Keratinocyte (primary cell): Measurements from ENCODE around the gene JADE2. TPM values are rescaled to one million over a fixed set of nuclear protein-coding genes. Genes with fewer than 3 reads are reported as not detected.

Experiments used
- DNase-seq: peaks from one replicate; pipeline ENCODE4 v3.0.0-alpha.2; 2011; ENCODE audit warnings: low read depth, missing footprints, low spot score
- FAIRE-seq: peaks from 2 replicates; lab custom pipeline; 2011; peaks lifted over from hg19 to GRCh38; lab: Jason Lieb, UNC
- H2AFZ ChIP-seq: 2 replicates; pipeline ENCODE4 v1.6.0; 2012; ENCODE audit warnings: low read length, control low read depth, inconsistent platforms; ENCODE audit not compliant: control insufficient read depth
- H3K27ac ChIP-seq: 2 replicates; pipeline ENCODE4 v1.5.1; 2011; ENCODE audit warnings: low read length; ENCODE audit not compliant: control insufficient read depth, insufficient read depth
- H3K27me3 ChIP-seq: 3 replicates; pipeline ENCODE4 v1.6.0; 2011; ENCODE audit warnings: low read length; ENCODE audit not compliant: control insufficient read depth, insufficient read depth; ENCODE audit errors: extremely low read depth
- H3K36me3 ChIP-seq, 2 experiments: 2 replicates in 1 of 2; 3 replicates in 1 of 2; pipeline ENCODE4 v1.5.1; 2011; ENCODE audit warnings: low read length in 2 of 2, mild to moderate bottlenecking in 1 of 2; ENCODE audit not compliant: control insufficient read depth in 2 of 2, insufficient read depth in 2 of 2; ENCODE audit errors: extremely low read depth in 1 of 2
- H3K4me1 ChIP-seq: 3 replicates; pipeline ENCODE4 v1.5.1; 2011; ENCODE audit warnings: low read length; ENCODE audit not compliant: control insufficient read depth, insufficient read depth; ENCODE audit errors: extremely low read depth
- H3K4me2 ChIP-seq: 3 replicates; pipeline ENCODE4 v1.6.0; 2011; ENCODE audit warnings: low read depth, low read length; ENCODE audit not compliant: control insufficient read depth, insufficient read depth; ENCODE audit errors: extremely low read depth
- H3K4me3 ChIP-seq, 3 experiments: fragments of 200-600 bp in 1 of 3; sonication (generic) in 1 of 3; 2 replicates in 2 of 3; 3 replicates in 1 of 3; pipeline ENCODE4 v1.5.1; 2011 to 2016; ENCODE audit warnings: low read length in 3 of 3, mild to moderate bottlenecking in 3 of 3, control low read depth in 2 of 3, inconsistent platforms in 1 of 3, low read depth in 1 of 3, mixed read lengths in 1 of 3, mixed run types in 1 of 3, moderate library complexity in 1 of 3; ENCODE audit not compliant: control insufficient read depth in 2 of 3, insufficient read depth in 2 of 3; ENCODE audit errors: extremely low read depth in 1 of 3
- H3K79me2 ChIP-seq: 2 replicates; pipeline ENCODE4 v1.6.0; 2012; ENCODE audit warnings: low read length; ENCODE audit not compliant: control insufficient read depth, insufficient read depth
- H3K9ac ChIP-seq: 3 replicates; pipeline ENCODE4 v1.6.0; 2011; ENCODE audit warnings: low read length; ENCODE audit not compliant: control insufficient read depth, insufficient read depth; ENCODE audit errors: extremely low read depth
- H3K9me1 ChIP-seq: 3 replicates; pipeline ENCODE4 v1.6.0; 2011; ENCODE audit warnings: low read length; ENCODE audit not compliant: control insufficient read depth, insufficient read depth; ENCODE audit errors: extremely low read depth
- H3K9me3 ChIP-seq: 2 replicates; pipeline ENCODE4 v1.5.1; 2012; ENCODE audit warnings: low read depth, low read length; ENCODE audit not compliant: control insufficient read depth
- H4K20me1 ChIP-seq: 3 replicates; pipeline ENCODE4 v1.6.0; 2011; ENCODE audit warnings: low read length; ENCODE audit not compliant: control insufficient read depth, insufficient read depth; ENCODE audit errors: extremely low read depth
- EZH2 ChIP-seq: IDR thresholded peaks from one replicate; pipeline ENCODE4 v1.6.1; 2012; ENCODE audit warnings: inconsistent platforms, mild to moderate bottlenecking, low read length, moderate library complexity
- dilution Hi-C: fragments of 300-500 bp; cut with MboI; formaldehyde crosslinking; loops from one replicate; pipeline ENCODE4 v1.7.0; 2020; ENCODE audit warnings: low sequenced_read_pairs; ENCODE audit not compliant: extremely low pct_ligation_motif_present
- polyA plus RNA-seq, 5 experiments: library from polyadenylated mRNA; depleted of rRNA in 3 of 5; stranded (reverse) in 3 of 5; stranded (forward) in 1 of 5; unstranded in 1 of 5; fragments of >200 nt; gene quantifications; 1 replicate in 1 of 5; 2 replicates in 3 of 5; 3 replicates in 1 of 5; pipeline versions ENCODE4 v1.2.1 to v1.2.3, GENCODE V29; 2011 to 2012; ENCODE audit warnings: missing spikeins in 2 of 5, low read depth in 1 of 5, low replicate concordance in 1 of 5
- TF ChIP-seq, protein P1 (sequence below), 3 experiments: IDR thresholded peaks in 1 of 3; conservative IDR thresholded peaks in 1 of 3; optimal IDR thresholded peaks in 1 of 3; 2 replicates in 2 of 3; 3 replicates in 1 of 3; pipeline versions ENCODE3 to v1.5.1; 2011; ENCODE audit warnings: low read length in 3 of 3, mild to moderate bottlenecking in 3 of 3, moderate library complexity in 2 of 3, control low read depth in 1 of 3, inconsistent platforms in 1 of 3; ENCODE audit not compliant: insufficient read depth in 2 of 3; ENCODE audit errors: extremely low read depth in 1 of 3

The JADE2 gene
- polyA plus RNA-seq, 1 donor (not counting 4 experiments of a cell fraction or from before 2014, with no cell fraction given) = 11.1 TPM

DNA sequence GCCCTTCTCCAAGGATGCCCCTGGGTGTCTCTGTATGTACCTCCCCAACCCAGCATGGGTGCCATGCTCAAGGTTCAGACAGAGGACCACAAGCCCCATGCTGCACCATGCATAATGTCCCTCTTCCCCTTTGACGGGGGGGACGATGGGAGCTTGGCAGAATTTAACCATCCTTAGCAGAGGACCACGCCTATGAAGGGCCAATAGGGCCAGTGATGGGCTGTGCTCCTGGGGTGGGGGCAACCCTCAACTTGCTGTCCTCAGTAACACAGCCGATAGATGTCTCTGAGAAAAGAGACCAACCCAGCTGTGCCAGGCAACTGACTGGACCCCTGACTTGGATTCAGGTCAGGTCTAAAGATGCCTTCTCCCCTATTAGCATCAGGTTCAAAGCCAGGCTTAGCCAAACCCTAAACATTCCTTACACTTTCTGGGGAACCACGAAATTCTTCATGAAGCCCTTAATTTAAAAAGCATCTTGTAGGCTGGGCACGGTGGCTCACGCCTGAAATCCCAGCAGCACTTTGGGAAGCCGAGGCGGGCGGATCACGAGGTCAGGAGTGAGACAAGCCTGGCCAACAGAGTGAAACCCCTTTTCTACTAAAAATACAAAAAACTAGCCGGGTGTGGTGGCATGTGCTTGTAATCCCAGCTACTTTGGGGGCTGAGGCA, 20.7 kb upstream of the JADE2 start:
- H3K4me2 ChIP-seq = no peak overlapping the region
- no peak for TF ChIP-seq EZH2
- TF ChIP-seq, protein P1, sequence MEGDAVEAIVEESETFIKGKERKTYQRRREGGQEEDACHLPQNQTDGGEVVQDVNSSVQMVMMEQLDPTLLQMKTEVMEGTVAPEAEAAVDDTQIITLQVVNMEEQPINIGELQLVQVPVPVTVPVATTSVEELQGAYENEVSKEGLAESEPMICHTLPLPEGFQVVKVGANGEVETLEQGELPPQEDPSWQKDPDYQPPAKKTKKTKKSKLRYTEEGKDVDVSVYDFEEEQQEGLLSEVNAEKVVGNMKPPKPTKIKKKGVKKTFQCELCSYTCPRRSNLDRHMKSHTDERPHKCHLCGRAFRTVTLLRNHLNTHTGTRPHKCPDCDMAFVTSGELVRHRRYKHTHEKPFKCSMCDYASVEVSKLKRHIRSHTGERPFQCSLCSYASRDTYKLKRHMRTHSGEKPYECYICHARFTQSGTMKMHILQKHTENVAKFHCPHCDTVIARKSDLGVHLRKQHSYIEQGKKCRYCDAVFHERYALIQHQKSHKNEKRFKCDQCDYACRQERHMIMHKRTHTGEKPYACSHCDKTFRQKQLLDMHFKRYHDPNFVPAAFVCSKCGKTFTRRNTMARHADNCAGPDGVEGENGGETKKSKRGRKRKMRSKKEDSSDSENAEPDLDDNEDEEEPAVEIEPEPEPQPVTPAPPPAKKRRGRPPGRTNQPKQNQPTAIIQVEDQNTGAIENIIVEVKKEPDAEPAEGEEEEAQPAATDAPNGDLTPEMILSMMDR (optimal IDR thresholded peaks at IDR 0.05 in 1 of 3, IDR thresholded peaks at IDR 0.05 in 1 of 3, conservative IDR thresholded peaks at IDR 0.05 in 1 of 3; ENCODE audit: extremely low read depth in 1 of 3, insufficient read depth in 2 of 3, low read length in 3 of 3) = no peak
- H3K4me1 ChIP-seq = peaks cover 65% of the 10 kb centered on the region
- no peaks in the 10 kb centered on the region for H4K20me1 ChIP-seq
- no peaks in the 10 kb centered on the region for H3K9me3 ChIP-seq
- no peak overlapping the region for H2AFZ ChIP-seq
- H3K9ac ChIP-seq = no peak overlapping the region
- FAIRE-seq (no peak), DNase-seq (no peak)
- no peak overlapping the region for H3K27ac ChIP-seq
- H3K9me1 ChIP-seq = no peaks in the 10 kb centered on the region
- H3K36me3 ChIP-seq = no peaks in the 10 kb centered on the region
- no peak overlapping the region for H3K4me3 ChIP-seq
- H3K79me2 ChIP-seq = no peaks in the 10 kb centered on the region
- no peaks in the 10 kb centered on the region for H3K27me3 ChIP-seq
- dilution Hi-C loops = no loop called here

DNA sequence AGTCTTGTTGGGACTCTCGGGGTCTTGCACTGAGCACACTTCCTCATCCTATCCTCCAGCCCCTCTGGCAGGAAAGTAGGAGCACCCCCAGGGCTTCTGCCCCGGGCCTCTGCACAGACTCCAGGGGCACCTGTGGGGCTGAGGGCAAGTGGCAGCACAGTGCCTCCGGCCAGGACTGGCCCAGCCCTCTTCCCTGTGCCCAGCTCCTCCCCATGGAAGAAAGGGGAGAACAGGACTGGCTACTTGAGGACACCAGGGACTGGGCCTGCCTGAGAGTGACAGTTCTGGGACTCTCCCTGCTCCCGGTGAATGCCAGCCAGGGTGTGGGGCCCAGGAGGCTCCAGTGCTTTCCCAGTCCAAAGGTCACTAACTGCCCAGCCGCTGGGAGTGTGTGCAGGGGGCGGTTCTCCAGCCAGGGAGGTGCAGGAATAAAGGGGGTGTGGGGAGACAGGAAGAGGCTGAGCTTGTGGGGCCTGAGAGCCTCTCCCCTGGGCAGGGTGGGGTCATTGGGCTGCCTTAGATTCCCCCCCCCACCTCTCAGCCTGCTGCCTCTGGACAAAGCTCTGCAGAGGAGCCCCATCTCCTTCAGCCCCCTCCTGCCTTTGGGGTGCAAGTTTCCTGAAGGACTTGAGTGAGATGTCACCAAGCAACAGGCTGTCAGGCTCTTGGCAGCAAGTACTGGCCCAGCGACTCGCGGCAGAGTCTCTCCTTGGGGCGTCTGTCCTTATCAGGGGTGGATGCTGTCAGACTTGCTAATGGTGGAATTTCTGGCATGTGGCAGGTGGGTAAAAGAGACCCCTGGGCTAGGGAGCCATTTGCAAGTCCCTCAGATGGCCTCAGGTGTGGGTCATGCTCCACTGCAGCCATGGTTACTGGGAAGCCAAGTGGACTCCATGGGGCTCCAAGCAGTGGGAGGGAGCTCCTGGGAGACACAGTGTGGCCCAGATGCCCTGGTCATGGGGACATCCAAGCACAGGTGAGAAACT, 19.1 kb upstream of the JADE2 start:
- no peak overlapping the region for H3K27ac ChIP-seq
- no peaks in the 10 kb centered on the region for H3K9me3 ChIP-seq
- FAIRE-seq (no peak), DNase-seq (no peak)
- H3K4me2 ChIP-seq = no peak overlapping the region
- H2AFZ ChIP-seq = no peak overlapping the region
- no peak overlapping the region for H3K4me3 ChIP-seq
- dilution Hi-C loops = no loop called here
- no peaks in the 10 kb centered on the region for H3K79me2 ChIP-seq
- H3K36me3 ChIP-seq = no peaks in the 10 kb centered on the region
- H3K4me1 ChIP-seq = peaks cover 79% of the 10 kb centered on the region
- H3K9me1 ChIP-seq = no peaks in the 10 kb centered on the region
- no peaks in the 10 kb centered on the region for H4K20me1 ChIP-seq
- TF ChIP-seq, protein P1 (optimal IDR thresholded peaks at IDR 0.05 in 1 of 3, IDR thresholded peaks at IDR 0.05 in 1 of 3, conservative IDR thresholded peaks at IDR 0.05 in 1 of 3; ENCODE audit: extremely low read depth in 1 of 3, insufficient read depth in 2 of 3, low read length in 3 of 3) = no peak
- no peak for TF ChIP-seq EZH2
- no peaks in the 10 kb centered on the region for H3K27me3 ChIP-seq
- no peak overlapping the region for H3K9ac ChIP-seq
